IPS-18c (cell line): ENCODE measurements around the gene GARNL3.

Experiments used
- H3K4me3 ChIP-seq: 2 replicates; pipeline ENCODE4 v1.7.0; 2013; ENCODE audit warnings: low read depth, mild to moderate bottlenecking, low read length, moderate library complexity; ENCODE audit not compliant: insufficient read depth
- H3K9me3 ChIP-seq: one replicate; pipeline ENCODE4 v1.6.1; 2013; ENCODE audit warnings: mild to moderate bottlenecking, low read length, moderate library complexity; ENCODE audit not compliant: control insufficient read depth, insufficient read depth

GARNL3 gene

GRCh38 chr9:127232833-127233549, 31.6 kb upstream of the GARNL3 start:
- no peak overlapping the region for H3K4me3 ChIP-seq
- H3K9me3 ChIP-seq = no peaks in the 10 kb centered on the region

- Histone ChIP-seq H3K4me3 (no peak overlapping the region), H3K9me3 (no peaks in the 10 kb centered on the region)
Observed at GRCh38 chr9:127233550-127233949, 31.0 kb upstream of the GARNL3 start.

GRCh38 chr9:127233989-127234388, 30.6 kb upstream of the GARNL3 start:
- Histone ChIP-seq H3K4me3 (no peak overlapping the region), H3K9me3 (no peaks in the 10 kb centered on the region)

- Histone ChIP-seq H3K9me3 (no peaks in the 10 kb centered on the region), H3K4me3 (no peak overlapping the region)
Observed at GRCh38 chr9:127237801-127238200, 26.8 kb upstream of the GARNL3 start.

- H3K9me3 ChIP-seq = no peaks in the 10 kb centered on the region
- no peak overlapping the region for H3K4me3 ChIP-seq
Observed at GRCh38 chr9:127241354-127241753, 23.2 kb upstream of the GARNL3 start.

GRCh38 chr9:127244609-127245601, 19.7 kb upstream of the GARNL3 start:
- Histone ChIP-seq H3K4me3 (peak overlapping the region; percentile 83), H3K9me3 (no peaks in the 10 kb centered on the region)

GRCh38 chr9:127245637-127246164, 18.9 kb upstream of the GARNL3 start:
- Histone ChIP-seq H3K4me3 (peak overlapping the region; percentile 83), H3K9me3 (no peaks in the 10 kb centered on the region)

- Histone ChIP-seq H3K9me3 (no peaks in the 10 kb centered on the region), H3K4me3 (no peak overlapping the region)
Observed at GRCh38 chr9:127248241-127248640, 16.3 kb upstream of the GARNL3 start.

- Histone ChIP-seq H3K4me3 (no peak overlapping the region), H3K9me3 (no peaks in the 10 kb centered on the region)
Observed at GRCh38 chr9:127249877-127250276, 14.7 kb upstream of the GARNL3 start.

GRCh38 chr9:127250896-127251391, 13.6 kb upstream of the GARNL3 start:
- H3K9me3 ChIP-seq = no peaks in the 10 kb centered on the region
- no peak overlapping the region for H3K4me3 ChIP-seq

GRCh38 chr9:127252410-127253318, 11.9 kb upstream of the GARNL3 start:
- Histone ChIP-seq H3K9me3 (no peaks in the 10 kb centered on the region), H3K4me3 (no peak overlapping the region)

- H3K4me3 ChIP-seq = no peak overlapping the region
- H3K9me3 ChIP-seq = no peaks in the 10 kb centered on the region
Observed at GRCh38 chr9:127253446-127253845, 11.1 kb upstream of the GARNL3 start.

GRCh38 chr9:127255692-127256091, 8.9 kb upstream of the GARNL3 start:
- Histone ChIP-seq H3K9me3 (no peaks in the 10 kb centered on the region), H3K4me3 (no peak overlapping the region)

- no peak overlapping the region for H3K4me3 ChIP-seq
- no peaks in the 10 kb centered on the region for H3K9me3 ChIP-seq
Observed at GRCh38 chr9:127256324-127256723, 8.2 kb upstream of the GARNL3 start.

- Histone ChIP-seq H3K9me3 (no peaks in the 10 kb centered on the region), H3K4me3 (no peak overlapping the region)
Observed at GRCh38 chr9:127258606-127259471, 5.7 kb upstream of the GARNL3 start.

GRCh38 chr9:127262602-127263001, 2.0 kb upstream of the GARNL3 start:
- Histone ChIP-seq H3K9me3 (no peaks in the 10 kb centered on the region), H3K4me3 (no peak overlapping the region)
